TTC549 (cell line): ENCODE data around the gene FARS2.

Experiments
- FAIRE-seq: peaks from 2 replicates; lab custom pipeline; 2012; peaks lifted over from hg19 to GRCh38; lab: Jason Lieb, UNC

FARS2 gene

GRCh38 chr6:5814116-5814515 lies 552.8 kb downstream of the FARS2 start:
- no peak for FAIRE-seq

- no peak for FAIRE-seq
Measured at GRCh38 chr6:5814901-5815300, 553.6 kb downstream of the FARS2 start.

- no peak for FAIRE-seq
Measured at GRCh38 chr6:5817869-5818268, 556.6 kb downstream of the FARS2 start.

GRCh38 chr6:5818959-5819358 lies 557.6 kb downstream of the FARS2 start:
- FAIRE-seq = no peak
